CD4-positive, alpha-beta T cell treated with Interleukin-15 for 1 hour (primary cell): ENCODE results near the gene SIPA1L3.

Experiments used
- DNase-seq: peaks from one replicate; pipeline ENCODE4 v3.0.0-alpha.2; 2020

SIPA1L3 gene

DNA sequence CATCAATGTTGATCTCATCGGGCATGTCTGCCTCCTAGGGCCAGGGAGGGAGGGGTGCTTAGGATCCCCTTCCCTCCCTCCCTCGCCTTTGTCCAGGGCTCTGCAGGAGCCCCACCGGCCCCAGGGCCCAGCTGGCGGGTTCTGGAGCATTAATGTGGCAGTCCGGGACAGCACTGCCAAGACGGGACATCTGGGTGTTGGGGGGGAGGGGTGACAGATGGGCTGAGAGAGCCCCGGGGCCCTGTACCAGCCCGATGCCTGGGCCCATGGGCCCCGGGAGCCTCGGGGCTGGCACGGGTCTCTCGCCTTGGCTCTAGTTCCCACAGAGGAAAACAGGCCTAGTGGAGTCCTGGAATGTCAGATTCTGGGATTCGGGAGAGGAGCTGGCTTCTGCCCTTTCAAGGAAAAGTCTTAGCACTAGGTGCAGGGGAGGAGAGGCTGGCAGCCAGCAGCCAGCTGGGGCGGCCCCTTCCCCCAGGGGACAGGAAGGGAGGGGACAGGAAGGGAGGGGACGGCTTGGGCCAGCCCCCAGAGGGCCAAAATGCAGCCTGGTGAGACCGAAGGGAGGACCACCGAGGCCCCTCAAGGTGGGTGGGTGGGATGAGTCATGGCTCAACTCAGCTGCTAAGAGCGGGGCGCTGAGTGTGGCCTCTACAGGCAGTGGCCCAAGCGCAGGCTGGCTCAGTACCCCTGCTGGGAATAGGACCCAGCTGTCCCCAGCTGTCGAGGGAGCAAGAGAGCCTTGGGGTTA, 346.1 kb downstream of the SIPA1L3 start:
- DNase-seq: peak; percentile 17

DNA sequence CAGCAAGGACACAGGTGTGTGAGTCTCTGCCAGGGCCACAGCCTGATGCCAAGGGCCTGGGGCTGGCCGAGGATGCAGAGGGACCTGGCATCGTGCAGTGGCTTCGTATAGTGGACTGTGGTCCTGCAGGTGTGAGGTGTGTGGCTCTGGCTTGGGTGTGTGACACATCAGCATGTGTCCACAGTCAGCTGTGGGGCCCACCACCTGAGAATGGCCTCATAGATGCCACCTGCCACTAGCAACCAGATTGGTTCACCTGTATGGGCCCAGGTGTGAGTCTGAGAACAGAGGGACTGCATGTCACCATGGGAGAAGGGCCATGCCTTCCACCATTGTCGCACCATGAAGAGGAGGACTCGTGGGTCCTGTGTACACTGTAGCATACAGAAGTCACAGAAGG, 346.8 kb downstream of the SIPA1L3 start:
- no peak for DNase-seq

DNA sequence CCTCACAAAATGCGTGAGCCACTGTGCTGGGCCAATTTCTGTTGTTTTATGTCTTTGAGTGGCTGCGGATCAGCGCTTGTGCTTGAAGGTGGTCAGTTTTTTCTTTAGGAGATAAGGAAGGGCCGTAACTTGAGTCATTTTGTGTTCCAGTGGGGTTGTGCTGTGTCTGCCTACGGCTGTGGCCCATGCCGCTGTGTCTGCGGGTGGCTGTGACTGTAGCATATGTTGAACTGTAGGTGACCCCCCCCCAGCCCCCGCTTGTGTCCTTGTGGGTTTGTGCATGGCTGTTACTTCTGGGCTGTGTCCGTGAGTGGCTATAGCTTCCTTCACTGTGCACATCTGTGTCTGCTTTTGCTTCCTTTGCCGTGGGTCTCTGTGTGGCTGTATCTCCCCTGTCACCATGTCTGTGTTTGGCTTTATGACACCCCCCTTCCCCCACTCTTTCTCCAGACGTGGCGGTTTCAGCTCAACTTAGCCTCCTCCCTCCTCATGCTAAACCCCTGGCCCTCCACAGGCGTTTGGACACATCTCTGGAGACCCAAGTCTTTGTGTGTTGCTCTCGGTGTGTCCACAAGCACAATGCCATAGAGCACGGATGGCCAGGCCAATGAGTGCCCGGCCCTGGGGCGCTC, 348.5 kb downstream of the SIPA1L3 start:
- DNase-seq: no peak
